HG03565 (cell line): ENCODE results near the gene PRRC2B.
A peak's percentile ranks its signal among the peaks of the same experiment; 100 is the strongest.
"Not testable (repeated sequence)": the region's sequence is repeated elsewhere in the genome, so short reads cannot be mapped to it uniquely, and the experiment has no call there.

Experiments used
- ATAC-seq: cut with Tn5 transposase; IDR thresholded peaks from one replicate; pipeline ENCODE4 v1.9.1; 2021; ENCODE audit warnings: mild to moderate bottlenecking, moderate library complexity; ENCODE audit not compliant: unreplicated experiment

The PRRC2B gene

GRCh38 chr9:131511880-131512279 lies 118.0 kb downstream of the PRRC2B start:
- ATAC-seq = no peak

DNA sequence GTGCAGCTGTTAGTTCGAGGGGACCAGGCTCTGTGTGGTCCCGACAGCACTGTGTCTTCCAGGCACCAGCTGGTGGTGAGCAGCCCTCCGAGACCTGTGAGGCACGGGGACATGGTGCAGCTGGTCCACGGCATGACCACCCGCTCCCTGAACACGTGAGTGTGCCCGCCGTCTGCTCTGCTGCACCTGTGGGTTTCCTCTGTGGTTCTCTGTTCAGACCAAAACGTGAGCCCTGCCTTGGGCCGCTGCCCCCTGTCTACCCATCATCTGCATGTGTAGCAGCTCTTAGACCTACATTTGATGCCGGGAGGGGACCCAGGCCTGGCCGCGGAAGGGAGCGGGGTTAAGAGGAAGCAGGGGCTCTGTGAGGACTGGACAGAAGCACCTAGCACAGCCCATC lies 119.3 kb downstream of the PRRC2B start:
- no peak for ATAC-seq

- ATAC-seq = not testable (repeated sequence)
Observed at GRCh38 chr9:131515559-131516031, 121.7 kb downstream of the PRRC2B start.

DNA sequence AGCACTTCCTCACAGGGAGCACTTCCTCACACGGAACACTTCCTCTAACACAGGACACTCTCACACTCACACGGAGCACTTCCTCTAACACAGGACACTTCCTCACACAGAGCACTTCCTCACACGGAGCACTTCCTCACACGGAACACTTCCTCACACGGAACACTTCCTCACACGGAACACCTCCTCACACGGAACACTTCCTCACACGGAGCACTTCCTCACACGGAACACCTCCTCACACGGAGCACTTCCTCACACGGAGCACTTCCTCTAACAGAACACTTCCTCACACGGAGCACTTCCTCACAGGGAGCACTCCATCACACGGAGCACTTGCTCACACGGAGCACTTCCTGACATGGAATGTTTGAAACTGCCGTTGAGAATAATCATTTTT lies 122.2 kb downstream of the PRRC2B start:
- ATAC-seq = no peak

- ATAC-seq = no peak
Observed at GRCh38 chr9:131516930-131517329, 123.0 kb downstream of the PRRC2B start.

DNA sequence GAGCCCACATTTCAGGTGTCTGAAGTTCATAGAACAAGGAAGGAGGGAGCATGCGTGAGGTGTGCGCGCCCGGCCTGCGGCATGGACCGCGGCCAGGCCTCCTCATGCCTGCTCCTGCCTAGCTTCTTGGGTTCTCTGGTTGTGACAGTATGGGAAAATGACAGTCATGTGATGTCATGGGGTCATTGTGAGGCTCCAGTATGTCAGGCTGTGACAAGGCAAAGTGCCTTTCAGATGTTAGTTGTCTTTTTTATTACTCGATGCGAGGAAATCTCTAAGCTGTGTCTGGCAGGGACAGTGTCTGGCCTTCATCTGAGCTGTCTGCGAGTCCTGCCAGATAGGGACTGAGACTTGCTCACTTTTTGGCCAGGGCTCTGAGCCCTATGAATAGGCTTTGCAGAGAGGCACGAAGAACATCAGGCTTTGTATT lies 123.9 kb downstream of the PRRC2B start:
- no peak for ATAC-seq

DNA sequence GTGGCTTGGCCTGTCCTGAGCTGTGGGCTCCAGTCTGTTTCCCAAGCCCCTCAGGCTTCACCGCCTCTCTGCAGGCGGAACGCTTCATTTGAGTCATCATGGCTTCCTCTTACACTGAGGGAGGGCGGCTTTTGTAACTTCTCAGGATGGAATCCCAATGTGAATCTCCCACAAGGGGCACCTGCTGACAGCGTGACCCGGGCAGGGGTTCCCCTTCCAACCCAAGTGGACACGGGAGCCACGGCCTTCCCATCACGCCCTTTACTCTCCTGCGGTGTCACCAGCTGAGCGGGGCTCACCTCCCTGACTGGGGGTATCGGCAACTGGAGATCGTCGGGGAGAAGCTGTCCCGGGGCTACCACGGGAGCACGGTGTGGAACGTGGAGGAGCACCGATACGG lies 124.7 kb downstream of the PRRC2B start:
- no peak for ATAC-seq

GRCh38 chr9:131520503-131520902 lies 126.6 kb downstream of the PRRC2B start:
- ATAC-seq = no peak

GRCh38 chr9:131521203-131521602 lies 127.3 kb downstream of the PRRC2B start:
- no peak for ATAC-seq

DNA sequence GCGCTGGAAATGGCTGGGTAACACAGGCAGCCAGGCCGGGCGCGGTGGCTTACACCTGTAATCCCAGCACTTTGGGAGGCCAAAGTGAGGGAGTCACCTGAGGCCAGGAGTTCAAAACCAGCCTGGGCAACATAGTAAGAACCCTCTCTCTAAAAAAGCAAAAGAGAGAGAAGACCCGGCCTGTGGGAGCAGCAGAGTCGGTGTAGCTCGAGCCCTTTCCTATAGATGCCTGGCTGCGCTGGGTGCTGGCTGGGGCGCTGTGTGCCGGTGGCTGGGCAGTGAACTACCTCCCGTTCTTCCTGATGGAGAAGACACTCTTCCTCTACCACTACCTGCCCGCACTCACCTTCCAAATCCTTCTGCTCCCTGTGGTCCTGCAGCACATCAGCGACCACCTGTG lies 127.9 kb downstream of the PRRC2B start:
- no peak for ATAC-seq

DNA sequence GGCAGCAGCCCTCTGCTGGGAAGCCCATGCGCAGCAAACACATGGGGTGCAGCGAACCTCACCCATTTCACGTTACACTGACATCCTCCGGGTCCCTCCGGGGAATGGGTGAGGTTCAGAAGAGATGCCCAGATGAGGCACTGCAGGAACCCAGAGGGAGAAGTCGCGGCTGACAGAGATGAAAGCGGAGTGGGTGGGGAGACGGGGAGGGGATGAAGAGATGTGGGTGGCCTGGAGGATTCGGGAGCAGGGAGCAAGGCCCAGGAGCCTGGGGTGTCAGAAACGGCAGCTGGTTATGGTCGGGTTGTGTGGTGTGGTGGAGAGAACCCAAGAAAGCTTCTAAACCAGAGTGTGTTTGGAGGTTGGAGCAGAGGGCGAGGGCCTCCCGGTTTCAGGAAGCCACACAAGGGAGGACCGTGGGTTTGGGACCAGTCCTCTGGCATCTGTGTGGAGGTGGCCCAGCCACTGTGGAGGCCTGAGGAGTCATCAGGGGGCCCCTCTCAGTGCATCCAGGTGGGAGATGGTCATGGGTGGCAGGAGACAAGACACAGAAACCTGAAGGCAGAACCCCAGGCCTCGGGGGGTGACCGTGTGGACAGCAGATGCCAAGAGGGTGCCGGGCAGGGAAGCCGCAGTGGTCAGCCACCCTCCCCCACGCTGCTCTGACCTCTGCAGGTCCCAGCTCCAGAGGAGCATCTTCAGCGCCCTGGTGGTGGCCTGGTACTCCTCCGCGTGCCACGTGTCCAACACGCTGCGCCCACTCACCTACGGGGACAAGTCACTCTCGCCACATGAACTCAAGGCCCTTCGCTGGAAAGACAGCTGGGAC lies 128.6 kb downstream of the PRRC2B start:
- no peak for ATAC-seq

DNA sequence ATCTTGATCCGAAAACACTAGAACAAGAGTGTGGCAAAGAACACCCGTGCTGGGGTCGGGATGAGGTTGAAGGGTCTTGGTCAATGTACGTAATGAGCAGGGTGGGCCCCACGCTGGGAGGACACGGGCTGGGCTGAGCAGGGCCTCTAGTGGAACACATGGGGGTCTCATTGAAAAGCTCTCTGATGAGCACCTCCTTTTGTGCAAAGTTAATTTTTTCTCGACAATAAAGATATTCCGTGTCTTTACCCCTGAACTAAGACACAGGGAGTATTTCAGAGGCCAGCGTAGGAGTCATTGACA lies 129.2 kb downstream of the PRRC2B start:
- ATAC-seq = no peak

- no peak for ATAC-seq
Observed at GRCh38 chr9:131523451-131524435, 129.9 kb downstream of the PRRC2B start.

DNA sequence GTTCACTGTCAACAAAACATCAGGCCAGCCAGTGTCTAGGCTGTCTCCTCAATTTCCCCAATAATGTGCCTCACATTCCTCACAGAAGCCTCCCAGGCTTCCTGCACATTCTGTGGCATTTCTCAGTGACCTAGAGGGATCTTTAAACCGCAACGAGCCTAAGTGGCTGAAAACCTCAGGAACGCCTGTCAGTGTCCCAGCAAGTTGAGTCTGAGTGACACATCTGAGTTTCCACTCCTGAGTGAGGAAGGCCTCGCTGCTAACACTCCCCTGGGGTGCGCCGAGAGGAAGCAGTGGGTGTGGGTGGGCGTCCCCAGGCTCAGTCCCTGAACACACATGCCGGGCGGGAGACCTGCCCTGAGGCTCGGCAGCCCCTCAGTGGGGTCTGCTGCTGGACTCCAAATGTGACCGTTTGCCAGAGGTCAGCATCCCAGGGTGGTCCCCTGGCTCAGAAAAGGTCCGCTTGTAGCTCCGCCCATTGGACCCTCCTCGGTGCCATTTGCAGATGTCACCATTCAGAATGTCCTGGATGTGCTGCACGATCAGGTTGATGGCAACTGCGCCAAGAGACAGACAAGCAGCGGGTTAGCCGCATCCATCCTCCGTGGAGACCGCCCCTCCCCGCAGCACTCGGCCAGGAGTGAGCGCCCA lies 130.9 kb downstream of the PRRC2B start:
- no peak for ATAC-seq

DNA sequence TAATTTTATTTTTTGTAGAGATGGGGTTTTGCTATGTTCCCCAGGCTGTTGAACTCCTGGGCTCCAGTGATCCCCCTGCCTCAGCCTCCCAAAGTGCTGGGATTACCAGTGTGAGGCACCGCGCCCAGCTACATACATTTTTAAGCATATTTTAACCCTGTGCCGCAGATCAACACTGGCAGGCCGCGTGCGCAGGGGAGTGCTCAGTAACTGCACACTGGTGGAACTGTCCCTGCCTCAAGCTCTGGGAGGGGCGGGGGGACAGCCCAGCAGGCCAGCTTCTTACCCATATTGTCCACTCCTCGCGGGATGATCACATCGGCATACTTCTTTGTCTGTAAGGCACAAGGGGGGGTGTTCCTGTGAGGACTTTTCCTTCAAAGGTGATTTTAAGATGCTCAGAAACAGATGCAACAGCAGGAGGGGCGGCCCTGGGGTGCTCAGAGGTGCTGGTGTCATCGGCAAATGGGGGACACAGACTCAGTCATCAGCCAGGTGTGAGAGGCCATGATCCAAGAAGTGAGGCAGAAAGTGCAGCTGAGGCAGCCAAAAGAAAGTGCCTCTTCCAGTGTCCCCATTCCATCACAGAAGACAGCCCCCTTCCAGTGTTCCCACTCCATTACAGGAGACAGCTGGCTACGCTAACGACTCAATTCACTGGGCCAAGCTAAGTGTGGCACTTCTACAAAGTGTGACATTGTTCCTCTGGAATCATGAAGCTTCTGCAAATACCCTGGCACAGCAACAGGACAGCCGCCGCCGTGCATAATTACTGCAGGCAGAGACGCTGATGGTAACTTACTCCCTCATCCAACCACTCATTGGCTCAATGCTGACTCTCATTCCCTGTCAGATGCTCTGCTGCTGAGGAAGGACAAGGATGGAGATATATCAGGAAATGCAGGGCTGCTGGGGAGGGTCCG lies 132.0 kb downstream of the PRRC2B start:
- no peak for ATAC-seq

GRCh38 chr9:131528186-131528585 lies 134.3 kb downstream of the PRRC2B start:
- no peak for ATAC-seq

- ATAC-seq = no peak
Observed at GRCh38 chr9:131528886-131529505, 135.1 kb downstream of the PRRC2B start.

DNA sequence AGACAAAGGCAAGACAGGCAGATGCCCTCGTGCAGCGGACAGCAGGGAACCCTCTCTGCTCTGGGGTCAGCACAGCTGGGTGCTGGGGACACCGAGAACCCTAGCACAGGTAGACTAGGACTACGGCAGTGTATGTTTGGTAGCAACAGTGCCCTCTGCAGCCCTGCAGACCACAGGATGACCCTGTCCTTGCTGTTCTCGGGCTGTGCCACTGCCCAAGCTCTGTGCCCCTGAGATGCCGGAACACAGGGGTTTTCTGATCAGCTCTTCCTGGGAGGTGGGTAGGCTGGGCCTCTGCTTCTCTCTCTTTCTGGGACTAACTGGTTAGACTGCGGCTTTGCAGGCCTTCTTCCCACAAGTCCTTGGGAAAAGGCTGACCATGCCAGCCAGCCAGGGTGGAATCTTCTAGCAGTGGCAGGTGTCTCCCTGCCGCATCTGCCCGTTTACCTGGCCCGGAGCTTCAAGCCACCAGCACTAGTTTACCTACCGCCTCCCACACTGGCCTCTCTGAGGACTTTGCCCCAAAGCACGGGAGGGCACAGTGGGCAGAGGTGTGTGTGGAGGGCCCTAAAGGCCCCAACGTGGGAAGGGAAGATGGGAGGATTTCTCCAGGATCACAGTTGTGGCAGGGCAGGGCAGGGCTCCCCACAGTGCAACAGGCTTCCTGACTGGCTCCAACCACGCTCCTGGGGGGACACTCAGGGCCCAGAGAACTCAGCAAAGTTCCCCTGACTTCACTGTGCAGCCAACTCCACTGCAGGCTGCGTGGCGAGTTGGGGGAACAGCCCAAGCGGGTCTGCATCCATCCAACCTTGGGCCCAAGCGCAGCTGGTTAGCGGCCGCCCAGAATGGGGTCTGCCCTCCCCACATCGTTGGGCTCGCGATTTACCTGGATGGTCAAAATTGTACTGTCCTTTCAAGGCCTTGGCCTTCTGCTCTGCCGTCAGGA lies 136.0 kb downstream of the PRRC2B start:
- no peak for ATAC-seq

DNA sequence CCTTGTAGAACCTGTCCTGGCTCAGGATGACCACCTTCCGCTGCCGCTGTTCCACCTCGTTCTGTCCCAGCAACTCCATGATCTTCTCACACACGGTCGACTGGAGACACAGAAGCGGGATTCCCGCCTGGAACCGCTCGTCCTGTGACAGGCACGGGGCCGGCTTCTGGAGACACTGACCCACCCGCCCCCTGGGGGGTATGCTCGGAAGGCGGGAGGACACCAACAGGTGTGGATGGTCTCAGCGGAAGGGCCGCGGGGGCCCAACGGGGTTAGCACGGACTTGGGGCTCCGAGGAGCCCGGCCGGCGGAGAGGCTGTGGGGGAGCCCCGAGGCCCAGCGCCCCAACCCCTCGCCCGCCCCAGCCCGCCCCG lies 136.6 kb downstream of the PRRC2B start:
- peak; percentile 16 for ATAC-seq
